ENCODE data around the gene HENMT1.
"Not testable (repeated sequence)": the region's sequence is repeated elsewhere in the genome, so short reads cannot be mapped to it uniquely, and the experiment has no call there.

Gene HENMT1

DNA sequence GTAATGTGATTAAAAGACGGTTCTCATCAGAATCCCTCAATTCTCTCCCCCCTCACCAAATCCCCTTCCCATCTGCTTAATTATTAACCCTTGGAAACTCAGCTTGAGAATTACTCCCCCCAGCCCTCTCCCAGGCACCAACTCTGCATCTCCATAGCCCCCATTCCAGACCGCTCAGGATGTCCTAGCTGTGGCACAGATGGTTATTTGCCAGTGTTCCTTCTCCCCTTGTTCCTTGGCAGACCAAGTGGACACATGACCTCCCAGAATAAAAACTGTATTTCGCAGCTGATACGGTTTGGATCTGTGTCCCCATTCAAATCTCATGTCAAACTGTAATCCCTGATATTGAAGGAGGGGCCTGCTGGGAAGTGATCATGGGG, 14.6 kb downstream of the HENMT1 start:
- no peak for TF ChIP-seq CTCF (conservative IDR thresholded peaks at IDR 0.05)
- H3K27ac ChIP-seq: no peak overlapping the region

DNA sequence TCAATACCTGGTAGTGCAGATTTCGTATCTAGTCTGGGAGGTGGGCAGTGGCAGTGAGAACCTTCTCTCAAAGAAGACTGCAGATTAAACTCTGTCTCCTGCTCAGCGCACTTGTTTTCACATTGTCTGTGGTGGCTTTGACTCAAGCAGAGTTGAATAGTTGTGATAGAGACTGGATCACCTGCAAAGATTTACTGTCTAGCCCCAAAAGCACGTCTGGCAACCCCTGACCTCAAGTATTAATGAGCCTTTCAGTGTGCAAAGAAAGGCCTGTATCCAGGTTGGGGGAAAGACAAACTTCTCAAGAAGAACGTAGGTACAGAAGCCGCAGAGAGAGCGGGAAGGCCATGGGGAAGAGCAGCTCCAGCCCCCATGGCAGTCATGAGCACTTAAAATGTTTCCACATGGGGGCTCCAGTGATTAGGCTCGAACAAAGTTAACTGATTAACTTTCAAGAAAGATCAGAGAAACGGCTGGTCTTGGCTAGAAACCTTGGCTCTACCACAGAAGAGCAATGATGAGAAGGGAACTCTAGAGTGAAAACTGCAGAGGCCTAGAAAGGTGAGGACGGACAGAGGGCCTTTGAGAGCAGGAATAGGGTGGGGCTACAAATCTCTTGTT, 15.2 kb downstream of the HENMT1 start:
- peak overlapping the region; percentile 18; the same call in 1 of the 2 replicates for H3K27ac ChIP-seq
- no peak for TF ChIP-seq CTCF (conservative IDR thresholded peaks at IDR 0.05)

GRCh38 chr1:108644984-108645383, 15.9 kb downstream of the HENMT1 start:
- TF ChIP-seq CTCF (conservative IDR thresholded peaks at IDR 0.05): no peak
- H3K27ac ChIP-seq: peak overlapping the region; percentile 18; the same call in 1 of the 2 replicates

- no peak overlapping the region for H3K27ac ChIP-seq
- TF ChIP-seq CTCF (conservative IDR thresholded peaks at IDR 0.05): peak; percentile 75
Measured at GRCh38 chr1:108643492-108644335, 17.2 kb downstream of the HENMT1 start.

DNA sequence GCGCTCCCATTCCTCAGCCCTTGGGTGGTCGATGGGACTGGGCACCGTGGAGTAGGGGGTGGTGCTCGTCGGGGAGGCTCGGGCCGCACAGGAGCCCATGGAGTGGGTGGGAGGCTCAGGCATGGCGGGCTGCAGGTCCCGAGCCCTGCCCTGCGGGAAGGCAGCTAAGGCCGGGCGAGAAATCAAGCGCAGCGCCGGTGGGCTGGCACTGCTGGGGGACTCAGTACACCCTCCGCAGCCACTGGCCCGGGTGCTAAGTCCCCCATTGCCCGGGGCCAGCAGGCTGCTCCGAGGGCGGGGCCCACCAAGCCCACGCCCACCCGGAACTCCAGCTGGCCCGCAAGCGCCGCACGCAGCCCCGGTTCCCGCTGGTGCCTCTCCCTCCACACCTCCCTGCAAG, 20.0 kb downstream of the HENMT1 start:
- not testable (repeated sequence) for H3K27ac ChIP-seq

DNA sequence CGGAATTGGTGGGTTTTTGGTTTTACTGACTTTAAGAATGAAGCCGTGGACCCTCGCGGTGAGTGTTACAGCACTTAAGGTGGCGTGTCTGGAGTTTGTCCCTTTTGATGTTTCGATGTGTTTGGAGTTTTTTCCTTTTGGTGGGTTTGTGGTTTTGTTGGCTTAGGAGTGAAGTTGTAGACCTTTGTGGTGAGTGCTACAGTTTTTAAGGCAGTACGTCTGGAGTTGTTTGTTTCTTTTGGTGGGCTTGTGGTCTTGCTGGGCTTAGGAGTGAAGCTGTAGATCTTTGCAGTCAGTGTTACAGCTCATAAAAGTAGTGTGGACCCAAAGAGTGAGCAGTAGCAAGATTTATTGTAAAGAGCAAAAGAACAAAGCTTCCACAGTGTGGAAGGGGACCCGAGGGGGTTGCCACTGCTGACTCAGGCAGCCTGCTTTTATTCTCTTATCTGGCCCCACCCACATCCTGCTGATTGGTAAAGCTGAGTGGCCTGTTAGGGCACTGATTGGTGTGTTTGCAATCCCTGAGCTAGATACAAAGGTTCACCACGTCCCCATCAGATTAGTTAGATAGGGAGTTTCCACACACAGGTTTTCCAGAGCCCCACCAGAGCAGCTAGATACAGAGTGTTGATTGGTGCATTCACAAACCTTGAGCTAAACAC, 20.9 kb downstream of the HENMT1 start:
- no peak for TF ChIP-seq CTCF (conservative IDR thresholded peaks at IDR 0.05)
- no peak overlapping the region for H3K27ac ChIP-seq

- no peak overlapping the region for H3K27ac ChIP-seq
- no peak for TF ChIP-seq CTCF (conservative IDR thresholded peaks at IDR 0.05)
Measured at GRCh38 chr1:108636876-108637275, 24.0 kb downstream of the HENMT1 start.

Measured in VCaP (cell line).